GM19035 (cell line): ENCODE results near the gene ANXA10.

Experiments used
- ATAC-seq: cut with Tn5 transposase; IDR thresholded peaks from one replicate; pipeline ENCODE4 v1.9.1; 2021; ENCODE audit not compliant: unreplicated experiment

Gene ANXA10

DNA sequence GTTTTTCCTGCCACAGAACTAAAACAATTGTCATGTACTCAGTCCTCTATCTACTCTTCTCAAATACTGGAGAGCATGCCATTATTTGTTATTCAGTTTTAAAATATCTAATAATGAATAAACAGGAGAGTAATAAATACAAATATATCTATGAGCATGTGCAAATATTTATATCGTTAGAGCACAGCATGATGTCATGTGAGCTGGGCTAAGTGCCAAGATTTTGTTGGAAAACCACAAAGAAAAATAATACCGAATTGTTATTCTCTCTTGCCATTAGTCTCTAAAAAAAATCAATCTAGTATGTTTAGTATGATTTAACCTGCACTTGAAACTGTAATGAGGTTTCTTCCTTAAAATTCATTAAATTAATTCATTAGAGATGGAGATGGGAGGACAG lies 129.0 kb downstream of the ANXA10 start:
- no peak for ATAC-seq
